ENCODE results near the gene MPP7. TPM values are rescaled to one million over a fixed set of nuclear protein-coding genes. Genes with fewer than 3 reads are reported as not detected.

Gene MPP7
- total RNA-seq, 6 experiments from 2014 or later: 0.80 to 2.6 (median 0.86) TPM

DNA sequence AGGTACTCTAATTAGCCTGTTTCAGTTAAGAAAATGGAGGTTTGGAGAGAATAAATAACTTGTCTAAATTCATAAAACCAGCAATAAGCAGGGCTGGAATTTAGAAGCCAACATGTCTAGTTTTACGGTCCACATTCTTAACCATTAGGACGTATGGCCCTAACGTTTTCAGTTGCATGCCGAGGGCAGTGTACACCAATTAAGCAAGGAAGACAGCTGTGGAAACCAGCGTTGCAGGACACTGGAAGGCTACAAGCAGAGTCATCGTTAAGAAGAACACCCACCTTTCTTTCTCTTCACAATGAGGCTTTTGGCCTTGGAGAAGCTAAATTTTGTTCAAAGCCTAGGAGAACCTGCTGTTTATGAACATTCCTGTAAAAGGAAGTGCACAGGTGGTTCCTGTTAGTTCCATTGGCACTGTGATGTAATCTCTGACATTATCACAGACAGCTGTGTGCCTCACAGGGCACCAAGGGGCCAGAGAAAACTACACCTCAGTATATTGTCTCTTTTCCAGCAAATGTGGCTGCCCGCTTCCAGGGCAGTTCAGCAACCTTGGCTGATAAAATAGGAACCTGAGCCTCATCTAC, 21.0 kb downstream of the MPP7 start:
- Mint-ChIP-seq H3K4me1 (ENCODE audit: low read depth) (peaks cover 15% of the 10 kb centered on the region), H3K27me3 (ENCODE audit: insufficient read depth) (peaks cover 25% of the 10 kb centered on the region), H3K27ac (no peak overlapping the region), H3K4me3 (no peak overlapping the region), H3K36me3 (ENCODE audit: low read depth) (no peaks in the 10 kb centered on the region), H3K9me3 (no peaks in the 10 kb centered on the region)
- no peak for DNase-seq
- TF ChIP-seq, protein P1, sequence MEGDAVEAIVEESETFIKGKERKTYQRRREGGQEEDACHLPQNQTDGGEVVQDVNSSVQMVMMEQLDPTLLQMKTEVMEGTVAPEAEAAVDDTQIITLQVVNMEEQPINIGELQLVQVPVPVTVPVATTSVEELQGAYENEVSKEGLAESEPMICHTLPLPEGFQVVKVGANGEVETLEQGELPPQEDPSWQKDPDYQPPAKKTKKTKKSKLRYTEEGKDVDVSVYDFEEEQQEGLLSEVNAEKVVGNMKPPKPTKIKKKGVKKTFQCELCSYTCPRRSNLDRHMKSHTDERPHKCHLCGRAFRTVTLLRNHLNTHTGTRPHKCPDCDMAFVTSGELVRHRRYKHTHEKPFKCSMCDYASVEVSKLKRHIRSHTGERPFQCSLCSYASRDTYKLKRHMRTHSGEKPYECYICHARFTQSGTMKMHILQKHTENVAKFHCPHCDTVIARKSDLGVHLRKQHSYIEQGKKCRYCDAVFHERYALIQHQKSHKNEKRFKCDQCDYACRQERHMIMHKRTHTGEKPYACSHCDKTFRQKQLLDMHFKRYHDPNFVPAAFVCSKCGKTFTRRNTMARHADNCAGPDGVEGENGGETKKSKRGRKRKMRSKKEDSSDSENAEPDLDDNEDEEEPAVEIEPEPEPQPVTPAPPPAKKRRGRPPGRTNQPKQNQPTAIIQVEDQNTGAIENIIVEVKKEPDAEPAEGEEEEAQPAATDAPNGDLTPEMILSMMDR (IDR thresholded peaks at IDR 0.05): no peak

DNA sequence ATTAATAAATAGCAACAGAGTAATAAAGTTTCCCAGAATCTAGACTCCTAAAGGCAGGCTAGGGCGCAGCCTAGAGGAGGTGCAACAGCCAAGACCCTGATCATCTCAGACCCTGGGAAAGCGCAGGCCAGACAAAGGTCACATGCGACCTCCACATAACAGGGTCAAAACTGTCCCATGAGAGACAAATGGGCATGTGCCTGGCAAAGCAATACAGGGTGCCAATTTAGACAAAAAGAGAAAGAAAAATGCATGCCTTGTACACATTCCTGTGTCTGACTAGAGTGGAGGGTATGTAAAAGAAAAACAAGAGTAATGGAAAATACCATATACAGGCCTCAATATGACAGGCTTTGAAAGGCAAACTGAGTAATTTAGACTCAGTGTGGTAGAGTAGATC, 22.2 kb downstream of the MPP7 start:
- Mint-ChIP-seq H3K27me3 (ENCODE audit: insufficient read depth) (peaks cover 31% of the 10 kb centered on the region), H3K36me3 (ENCODE audit: low read depth) (no peaks in the 10 kb centered on the region), H3K9me3 (no peaks in the 10 kb centered on the region), H3K4me3 (no peak overlapping the region), H3K4me1 (ENCODE audit: low read depth) (peaks cover 15% of the 10 kb centered on the region), H3K27ac (no peak overlapping the region)
- peak; percentile 39 for DNase-seq
- TF ChIP-seq, protein P1 (IDR thresholded peaks at IDR 0.05): no peak

DNA sequence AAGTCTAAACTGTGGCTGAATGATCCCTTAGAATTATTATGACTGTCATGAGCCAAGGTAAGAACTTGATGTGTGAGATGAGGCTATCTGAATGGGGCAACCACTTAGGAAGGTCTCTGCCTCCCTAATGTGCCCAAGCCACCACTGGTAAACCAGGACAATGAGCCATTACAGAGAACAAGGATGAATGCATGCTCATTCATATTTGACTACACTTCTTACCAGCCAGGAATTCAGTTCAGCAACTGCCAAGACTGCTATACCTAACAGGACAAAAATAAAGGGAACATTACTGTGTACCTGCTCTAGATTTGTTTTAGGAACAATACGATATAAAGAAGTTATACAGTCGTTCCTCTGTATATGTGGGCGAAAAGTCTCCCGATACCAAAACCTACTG, 23.0 kb downstream of the MPP7 start:
- no peaks in the 10 kb centered on the region for H3K36me3 Mint-ChIP-seq (ENCODE audit: low read depth)
- TF ChIP-seq, protein P1 (IDR thresholded peaks at IDR 0.05): no peak
- peaks cover 15% of the 10 kb centered on the region for H3K4me1 Mint-ChIP-seq (ENCODE audit: low read depth)
- H3K27me3 Mint-ChIP-seq (ENCODE audit: insufficient read depth): peaks cover 28% of the 10 kb centered on the region
- H3K9me3 Mint-ChIP-seq: no peaks in the 10 kb centered on the region
- no peak overlapping the region for H3K27ac Mint-ChIP-seq
- H3K4me3 Mint-ChIP-seq: no peak overlapping the region
- DNase-seq: no peak

DNA sequence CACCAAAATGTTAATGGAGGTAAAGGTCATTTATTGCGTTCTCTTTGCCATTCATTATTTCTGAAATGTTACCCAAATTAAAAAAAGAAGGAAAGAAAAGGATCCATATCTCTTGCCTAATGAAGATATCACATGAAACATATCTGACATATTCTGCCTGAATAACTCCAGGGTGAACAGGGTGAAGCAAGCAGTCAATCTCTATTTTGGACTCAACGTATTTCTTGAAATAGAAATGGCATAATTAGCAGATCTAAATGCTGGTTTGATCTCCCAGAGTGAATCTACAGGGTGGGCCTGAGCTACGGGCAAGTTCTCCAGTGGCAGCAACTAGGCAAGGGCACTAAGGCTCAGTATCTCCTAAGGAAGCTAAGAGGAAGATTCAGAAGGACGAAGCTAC, 24.0 kb downstream of the MPP7 start:
- no peak overlapping the region for H3K4me3 Mint-ChIP-seq
- H3K36me3 Mint-ChIP-seq (ENCODE audit: low read depth): no peaks in the 10 kb centered on the region
- H3K27me3 Mint-ChIP-seq (ENCODE audit: insufficient read depth): peaks cover 26% of the 10 kb centered on the region
- TF ChIP-seq, protein P1 (IDR thresholded peaks at IDR 0.05): no peak
- no peak overlapping the region for H3K27ac Mint-ChIP-seq
- no peak for DNase-seq
- no peaks in the 10 kb centered on the region for H3K9me3 Mint-ChIP-seq
- peaks cover 15% of the 10 kb centered on the region for H3K4me1 Mint-ChIP-seq (ENCODE audit: low read depth)

DNA sequence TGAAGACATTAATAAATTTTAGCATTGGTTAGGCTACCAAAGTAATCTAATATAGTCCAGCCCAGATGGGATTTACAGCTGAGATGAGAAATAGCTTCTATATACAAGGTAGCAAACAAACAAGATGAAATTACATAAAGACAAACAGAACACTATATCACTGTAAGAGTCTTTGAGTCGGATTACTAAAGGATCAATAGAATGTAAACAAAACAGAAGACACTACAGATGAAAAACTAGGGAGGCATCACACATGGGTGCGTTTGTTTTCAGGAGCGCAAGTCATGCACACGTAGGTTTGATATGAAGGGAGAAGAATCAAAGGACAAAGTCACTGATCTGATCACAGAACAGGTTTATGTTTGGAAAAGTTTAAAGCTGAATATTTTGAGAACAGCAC, 26.5 kb downstream of the MPP7 start:
- no peak for DNase-seq
- H3K4me3 Mint-ChIP-seq: no peak overlapping the region
- TF ChIP-seq, protein P1 (IDR thresholded peaks at IDR 0.05): no peak
- H3K9me3 Mint-ChIP-seq: no peaks in the 10 kb centered on the region
- peaks cover 13% of the 10 kb centered on the region for H3K4me1 Mint-ChIP-seq (ENCODE audit: low read depth)
- H3K27ac Mint-ChIP-seq: no peak overlapping the region
- no peaks in the 10 kb centered on the region for H3K36me3 Mint-ChIP-seq (ENCODE audit: low read depth)
- H3K27me3 Mint-ChIP-seq (ENCODE audit: insufficient read depth): peaks cover 27% of the 10 kb centered on the region

DNA sequence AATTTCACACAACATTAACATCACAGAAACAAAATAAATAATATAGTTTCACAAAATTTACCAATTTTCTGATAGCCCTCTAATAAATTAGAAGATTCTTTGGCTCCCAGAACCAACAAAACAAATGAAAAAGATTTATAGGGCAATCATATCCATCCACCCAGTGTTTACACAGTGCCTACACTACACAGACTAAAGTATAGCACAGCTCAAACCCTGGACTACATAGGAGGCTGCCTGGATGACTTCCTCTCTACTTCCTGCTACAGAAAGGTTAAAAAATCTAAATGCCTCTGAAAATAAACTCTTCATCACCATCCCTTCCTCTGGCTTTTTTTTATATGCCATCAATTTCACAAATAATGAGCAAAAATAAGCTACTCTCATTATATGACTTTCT, 28.4 kb downstream of the MPP7 start:
- H3K4me1 Mint-ChIP-seq (ENCODE audit: low read depth): no peaks in the 10 kb centered on the region

More for the DNA sequence above, 28.4 kb downstream of the MPP7 start:
- no peak for DNase-seq
- Mint-ChIP-seq H3K4me3 (no peak overlapping the region), H3K9me3 (no peaks in the 10 kb centered on the region), H3K36me3 (ENCODE audit: low read depth) (no peaks in the 10 kb centered on the region), H3K27ac (no peak overlapping the region), H3K27me3 (ENCODE audit: insufficient read depth) (peaks cover 30% of the 10 kb centered on the region)
- TF ChIP-seq, protein P1 (IDR thresholded peaks at IDR 0.05): no peak
